Effector CD4-positive, alpha-beta T cell (primary cell): Measurements from ENCODE around the gene FOXN1.

Experiments used
- DNase-seq: peaks from one replicate; pipeline ENCODE4 v3.0.0-alpha.2; 2020

Gene FOXN1

GRCh38 chr17:28478712-28479615 is 27.2 kb upstream of the FOXN1 start:
- DNase-seq = no peak

GRCh38 chr17:28480278-28480677 is 25.9 kb upstream of the FOXN1 start:
- no peak for DNase-seq

DNA sequence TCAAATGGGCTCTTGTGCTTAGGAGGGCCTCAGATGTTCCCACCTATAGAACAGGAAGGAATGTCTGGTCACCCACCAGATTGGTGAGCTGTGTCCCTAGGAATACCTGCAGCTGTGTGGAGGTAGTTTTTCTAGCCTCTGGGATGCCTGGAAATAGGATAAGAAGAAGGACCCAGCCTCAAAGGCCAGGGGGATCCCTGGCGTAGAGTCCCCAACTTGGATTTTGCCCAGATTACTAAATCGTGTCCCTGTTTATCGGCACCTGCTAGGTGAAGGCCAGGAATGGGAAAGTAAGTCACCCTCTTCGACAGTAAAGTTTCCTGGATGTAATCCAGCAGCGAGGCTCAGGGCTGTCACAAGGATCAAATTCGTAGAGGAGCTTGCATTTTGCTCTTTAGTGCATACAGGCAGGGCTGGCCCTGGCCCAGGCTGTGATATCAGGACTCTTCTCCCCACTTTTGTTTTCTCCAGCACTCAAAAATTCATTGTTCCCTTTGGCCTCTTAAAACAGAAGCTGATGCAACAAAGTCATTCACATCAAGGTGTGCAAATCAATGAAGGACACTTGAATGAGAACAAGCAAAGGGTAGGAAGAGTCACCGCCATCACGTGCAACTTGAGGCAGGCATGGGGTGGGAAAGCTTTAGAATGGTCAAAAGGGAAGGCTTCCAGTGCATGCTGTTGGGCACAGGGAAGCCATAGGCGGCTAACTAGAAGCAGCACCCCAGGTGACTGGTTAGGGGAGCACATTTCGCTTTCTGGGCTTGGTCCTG is 25.2 kb upstream of the FOXN1 start:
- DNase-seq = no peak

DNA sequence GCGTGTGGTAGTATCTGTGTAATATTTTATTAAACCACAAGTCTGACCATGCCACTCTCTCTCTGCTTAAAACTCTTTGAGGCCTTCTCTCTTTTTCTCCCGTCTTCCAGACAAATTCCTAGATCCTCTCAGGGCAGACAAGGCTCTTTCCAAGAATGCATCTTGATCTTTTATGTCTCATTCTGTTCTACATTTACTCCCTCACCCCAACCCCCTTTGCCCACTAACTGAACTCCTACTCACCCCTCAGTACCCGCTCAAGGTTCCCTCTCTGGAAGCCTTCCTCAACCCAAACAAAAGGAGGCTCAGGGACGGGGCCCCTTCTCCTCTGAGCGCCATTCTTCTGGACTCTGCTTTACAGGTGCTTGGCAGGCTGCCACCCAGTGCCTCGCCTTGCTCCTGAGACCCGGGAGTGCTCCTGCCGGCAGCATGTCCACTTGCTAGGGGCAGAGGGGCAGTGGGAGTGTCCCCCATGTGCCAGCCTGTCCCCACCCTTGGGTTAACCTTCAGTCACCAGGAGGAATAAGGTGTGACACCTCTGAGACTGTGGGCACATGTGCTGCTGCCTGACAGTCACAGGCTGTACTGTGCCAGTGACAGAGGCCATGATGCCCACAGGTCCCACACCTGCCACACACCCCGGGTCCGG is 23.5 kb upstream of the FOXN1 start:
- no peak for DNase-seq

GRCh38 chr17:28484296-28484695 is 21.9 kb upstream of the FOXN1 start:
- DNase-seq = no peak

- no peak for DNase-seq
Observed at GRCh38 chr17:28485049-28485448, 21.1 kb upstream of the FOXN1 start.

- DNase-seq = no peak
Observed at GRCh38 chr17:28487881-28488532, 18.1 kb upstream of the FOXN1 start.

DNA sequence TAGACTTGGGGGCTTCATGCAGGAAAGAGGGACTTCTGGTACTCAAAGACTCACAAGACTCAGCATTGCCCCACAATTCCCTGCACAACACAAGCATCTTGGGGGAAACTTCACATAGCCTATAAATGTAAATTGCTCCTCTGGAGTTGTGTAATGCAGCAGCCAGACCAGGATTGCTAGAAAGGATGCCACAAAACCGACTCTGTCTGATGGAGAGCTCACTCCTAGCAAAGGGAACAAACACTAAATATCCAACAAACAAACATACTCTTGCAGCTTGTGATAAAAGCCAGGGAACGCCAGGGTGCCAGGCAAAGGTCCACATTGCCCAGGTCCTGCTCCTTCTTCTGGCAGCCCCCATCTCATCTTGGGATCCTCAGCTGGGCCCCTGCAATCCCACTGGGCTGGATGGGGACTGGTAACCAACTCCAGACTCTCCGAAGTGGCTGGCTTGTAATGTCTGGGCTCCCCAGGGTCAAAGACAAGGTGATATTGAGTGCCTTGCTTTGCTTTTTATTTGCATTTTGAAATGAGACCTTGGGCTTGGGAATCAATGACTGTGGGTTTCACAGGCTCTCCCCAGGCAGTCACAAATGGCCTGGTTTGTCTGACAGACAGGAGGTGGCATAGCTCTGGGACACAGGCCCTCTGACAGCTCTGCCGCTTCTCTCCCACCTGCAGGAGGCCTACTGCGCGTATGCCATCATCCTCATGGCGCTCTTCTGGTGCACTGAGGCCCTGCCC is 17.4 kb upstream of the FOXN1 start:
- no peak for DNase-seq

DNA sequence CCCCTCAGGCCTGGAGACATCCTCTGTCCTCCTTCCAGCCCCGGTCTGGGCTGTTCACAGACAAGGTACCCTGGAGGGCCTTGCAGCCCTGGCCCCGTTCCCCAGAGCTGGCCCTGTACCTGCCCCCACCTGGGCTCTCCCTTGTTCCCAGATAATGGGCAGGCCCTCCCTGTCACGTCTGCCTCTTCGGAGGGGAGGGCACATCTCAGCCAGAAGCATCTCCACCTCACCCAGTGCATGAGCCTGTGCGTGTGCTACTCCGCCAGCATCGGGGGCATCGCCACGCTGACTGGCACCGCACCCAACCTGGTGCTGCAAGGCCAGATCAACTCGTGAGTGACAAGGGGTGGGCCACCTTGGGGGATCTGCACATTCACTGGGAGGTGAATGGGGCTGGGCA is 14.9 kb upstream of the FOXN1 start:
- no peak for DNase-seq

DNA sequence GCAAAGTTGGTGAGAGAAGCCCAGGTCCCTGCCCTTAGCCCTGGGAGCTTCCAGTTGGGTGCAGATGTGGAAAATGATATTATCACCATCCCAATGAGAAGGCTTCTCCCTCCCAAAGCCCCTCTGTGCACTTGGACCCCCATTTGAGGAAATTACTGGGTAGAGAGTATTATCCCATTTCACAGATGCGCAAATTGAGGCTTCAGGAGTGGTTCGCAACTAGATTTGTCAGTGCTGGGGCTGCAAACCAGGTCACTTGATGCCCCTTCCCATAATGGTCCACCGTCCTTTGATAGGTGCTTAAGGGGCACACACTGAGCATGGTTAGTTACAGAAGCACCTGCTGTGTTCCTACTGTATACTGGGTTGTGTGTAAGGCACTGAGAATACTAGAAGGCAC is 14.3 kb upstream of the FOXN1 start:
- no peak for DNase-seq

DNA sequence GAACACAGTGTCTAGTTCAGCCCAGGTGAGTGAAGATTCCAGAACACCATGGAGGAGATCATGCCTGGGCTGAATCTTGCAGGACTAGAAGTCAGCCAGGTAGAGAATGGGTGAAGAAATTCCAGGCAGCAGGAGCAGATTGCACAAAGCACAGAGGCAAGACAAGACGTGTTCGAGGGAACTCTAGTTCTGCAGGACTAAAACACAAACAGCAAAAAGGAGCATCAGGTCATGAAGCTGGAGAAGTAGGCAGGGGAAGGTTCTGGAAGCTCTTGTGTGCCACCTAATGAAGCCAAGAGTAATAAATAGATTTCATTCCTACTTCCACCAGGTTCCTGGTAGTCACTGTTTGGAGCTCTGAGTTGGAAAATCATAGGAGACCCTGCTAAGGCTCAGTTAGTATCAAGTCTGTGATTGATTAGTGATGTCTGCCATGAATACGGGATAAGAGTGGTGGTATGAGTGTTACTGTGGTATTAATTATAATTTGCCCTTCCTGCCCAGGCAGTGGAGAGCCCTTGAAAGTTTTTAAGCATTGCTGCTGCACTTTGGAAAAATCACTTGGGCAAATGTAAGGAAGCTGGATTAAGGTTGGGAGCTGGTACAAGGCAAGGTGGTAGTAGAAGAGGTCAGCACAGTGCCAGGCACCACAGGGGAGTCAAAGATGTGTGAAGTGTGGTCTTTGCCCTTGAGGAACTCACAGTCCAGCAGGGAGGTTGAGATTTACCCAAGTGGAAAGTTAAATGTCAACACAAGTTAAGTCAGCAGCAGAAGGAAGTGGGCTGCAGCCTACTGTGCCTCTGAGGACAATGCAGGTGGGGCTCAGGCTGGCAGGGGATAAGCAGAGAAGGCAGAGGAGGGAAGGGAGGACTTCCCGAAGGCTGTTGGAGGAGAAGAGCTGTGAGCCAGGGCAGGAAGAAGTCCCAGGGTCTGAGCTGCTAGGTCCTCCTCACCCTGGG is 13.5 kb upstream of the FOXN1 start:
- DNase-seq = no peak

- DNase-seq = no peak
Observed at GRCh38 chr17:28493460-28493859, 12.7 kb upstream of the FOXN1 start.

DNA sequence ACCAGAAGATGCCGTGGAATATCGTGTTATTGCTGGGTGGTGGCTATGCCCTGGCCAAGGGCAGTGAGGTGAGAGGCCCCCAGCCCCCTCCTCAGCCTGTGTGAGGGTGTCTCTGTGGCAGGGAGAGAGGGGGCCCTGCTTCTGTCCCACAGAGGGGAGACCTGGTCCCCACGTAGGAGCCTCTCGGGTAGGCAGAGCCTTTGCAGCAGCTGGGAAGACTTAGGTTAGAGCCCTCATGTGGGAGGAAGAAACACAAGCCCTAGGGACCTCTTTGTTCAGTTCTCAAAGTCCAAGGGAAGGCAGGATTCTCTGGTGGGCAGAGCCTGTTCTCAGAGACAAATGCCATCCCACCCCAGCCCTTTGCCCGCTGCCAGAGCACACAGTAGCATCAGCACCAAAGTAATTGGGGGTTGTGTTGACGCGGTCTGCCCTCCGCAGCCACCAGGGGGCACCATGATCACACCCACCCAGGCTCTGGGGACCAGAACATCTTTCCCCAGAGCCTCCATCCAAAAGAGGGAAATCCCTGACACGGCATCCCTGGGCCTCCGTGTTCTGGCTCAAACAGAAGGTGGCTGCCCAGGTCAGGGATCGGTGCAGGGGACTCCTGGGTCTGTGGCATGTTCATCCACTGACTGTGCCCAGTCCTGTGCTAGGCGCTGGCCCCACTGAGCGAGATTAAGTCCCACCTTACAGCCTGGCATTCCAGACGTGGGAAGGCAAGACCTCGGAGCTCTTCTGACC is 11.5 kb upstream of the FOXN1 start:
- peak; percentile 72 for DNase-seq

GRCh38 chr17:28495635-28496034 is 10.5 kb upstream of the FOXN1 start:
- no peak for DNase-seq

- DNase-seq = no peak
Observed at GRCh38 chr17:28497931-28498330, 8.2 kb upstream of the FOXN1 start.

GRCh38 chr17:28498652-28499363 is 7.3 kb upstream of the FOXN1 start:
- DNase-seq = no peak

- no peak for DNase-seq
Observed at GRCh38 chr17:28499364-28499664, 6.8 kb upstream of the FOXN1 start.

GRCh38 chr17:28499684-28500357 is 6.3 kb upstream of the FOXN1 start:
- DNase-seq = no peak

- DNase-seq = no peak
Observed at GRCh38 chr17:28500712-28501379, 5.3 kb upstream of the FOXN1 start.
